Muscle layer of colon (tissue), 2 donors: Measurements from ENCODE around the gene ATP13A3.

Experiments
- H3K27ac ChIP-seq: one replicate; pipeline ENCODE4 v1.7.0; 2013; ENCODE audit warnings: low read depth, mild to moderate bottlenecking, low read length, moderate library complexity
- H3K27me3 ChIP-seq, 2 donors: one replicate each; pipeline ENCODE4 v1.7.0; 2013; ENCODE audit warnings: low read length in 2 of 2, mild to moderate bottlenecking in 2 of 2; ENCODE audit not compliant: insufficient read depth in 2 of 2, control insufficient read depth in 1 of 2
- H3K36me3 ChIP-seq: one replicate; pipeline ENCODE4 v1.7.0; 2013; ENCODE audit warnings: mild to moderate bottlenecking, low read length; ENCODE audit not compliant: insufficient read depth
- H3K4me1 ChIP-seq: one replicate; pipeline ENCODE4 v1.7.0; 2013; ENCODE audit warnings: mild to moderate bottlenecking, low read length; ENCODE audit not compliant: insufficient read depth
- H3K4me3 ChIP-seq, 2 donors: one replicate each; pipeline ENCODE4 v1.7.0; 2013; ENCODE audit warnings: low read length in 2 of 2, low read depth in 1 of 2, mild to moderate bottlenecking in 1 of 2, moderate library complexity in 1 of 2
- H3K9ac ChIP-seq: one replicate; pipeline ENCODE4 v1.7.0; 2013; ENCODE audit warnings: low read length
- H3K9me3 ChIP-seq: one replicate; pipeline ENCODE4 v1.7.0; 2013; ENCODE audit warnings: mild to moderate bottlenecking, low read length
- donor health status: abdominal sarcoma.
- donor health status: Adenocarcinoma of cecum.

ATP13A3 gene

DNA sequence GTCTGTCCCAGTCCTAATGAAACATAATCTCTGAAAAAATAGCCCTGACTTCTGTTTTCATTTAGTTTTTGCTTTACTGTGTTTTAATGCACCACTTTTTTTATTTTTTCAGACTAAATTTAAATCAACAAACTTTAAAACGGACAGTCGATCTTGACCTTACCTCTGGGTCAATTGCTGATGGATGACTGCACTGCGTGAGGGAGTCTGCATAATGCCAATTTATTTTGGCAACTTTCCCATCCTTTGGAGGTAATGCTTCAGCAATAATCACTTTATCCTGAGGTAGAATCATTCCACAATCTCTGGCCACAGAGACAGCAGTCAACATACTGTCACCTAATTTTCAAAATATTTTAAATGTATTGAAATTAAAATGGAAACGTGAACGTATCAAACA, 55.2 kb downstream of the ATP13A3 start:
- no peak overlapping the region for H3K4me3 ChIP-seq
- H3K27me3 ChIP-seq, result no peaks in the 10 kb centered on the region
- H3K27ac ChIP-seq, result no peak overlapping the region
- no peaks in the 10 kb centered on the region for H3K4me1 ChIP-seq
- peaks cover 56% of the 10 kb centered on the region for H3K36me3 ChIP-seq
- H3K9ac ChIP-seq, result no peak overlapping the region
- no peaks in the 10 kb centered on the region for H3K9me3 ChIP-seq

- Histone ChIP-seq H3K9me3 (no peaks in the 10 kb centered on the region), H3K4me3 (no peak overlapping the region), H3K36me3 (peaks cover 35% of the 10 kb centered on the region), H3K9ac (no peak overlapping the region), H3K27me3 (no peaks in the 10 kb centered on the region), H3K4me1 (no peaks in the 10 kb centered on the region), H3K27ac (no peak overlapping the region)
These were observed 61.4 kb downstream of the ATP13A3 start for GRCh38 chr3:194425399-194425798.

DNA sequence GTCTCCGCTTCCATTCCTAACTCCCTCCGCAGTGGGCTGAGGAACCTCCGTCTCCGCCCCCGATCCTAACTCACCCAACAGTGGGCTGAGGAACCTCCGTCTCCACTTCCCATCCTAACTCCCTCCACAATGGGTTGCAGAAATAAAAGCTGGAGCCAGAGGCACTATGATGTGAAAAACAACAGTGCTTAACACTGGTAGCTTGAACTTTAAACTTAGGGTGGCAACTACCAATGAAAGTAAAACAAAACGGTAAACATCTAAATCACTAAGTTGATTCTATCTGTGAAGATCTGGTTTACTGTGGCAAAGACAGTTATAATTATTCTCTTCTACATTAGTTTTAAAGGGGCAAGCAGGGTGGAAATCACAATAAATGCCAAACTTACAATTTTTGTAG, 61.8 kb downstream of the ATP13A3 start:
- Histone ChIP-seq H3K36me3 (peaks cover 34% of the 10 kb centered on the region), H3K4me3 (no peak overlapping the region)

GRCh38 chr3:194424373-194424772, 62.4 kb downstream of the ATP13A3 start:
- no peak overlapping the region for H3K27ac ChIP-seq
- H3K4me3 ChIP-seq, result no peak overlapping the region
- H3K27me3 ChIP-seq, result no peaks in the 10 kb centered on the region
- no peaks in the 10 kb centered on the region for H3K4me1 ChIP-seq
- no peak overlapping the region for H3K9ac ChIP-seq
- peaks cover 28% of the 10 kb centered on the region for H3K36me3 ChIP-seq
- H3K9me3 ChIP-seq, result no peaks in the 10 kb centered on the region

More for the DNA sequence above, 61.8 kb downstream of the ATP13A3 start:
- Histone ChIP-seq H3K27ac (no peak overlapping the region), H3K4me1 (no peaks in the 10 kb centered on the region), H3K27me3 (no peaks in the 10 kb centered on the region), H3K9ac (no peak overlapping the region), H3K9me3 (no peaks in the 10 kb centered on the region)

DNA sequence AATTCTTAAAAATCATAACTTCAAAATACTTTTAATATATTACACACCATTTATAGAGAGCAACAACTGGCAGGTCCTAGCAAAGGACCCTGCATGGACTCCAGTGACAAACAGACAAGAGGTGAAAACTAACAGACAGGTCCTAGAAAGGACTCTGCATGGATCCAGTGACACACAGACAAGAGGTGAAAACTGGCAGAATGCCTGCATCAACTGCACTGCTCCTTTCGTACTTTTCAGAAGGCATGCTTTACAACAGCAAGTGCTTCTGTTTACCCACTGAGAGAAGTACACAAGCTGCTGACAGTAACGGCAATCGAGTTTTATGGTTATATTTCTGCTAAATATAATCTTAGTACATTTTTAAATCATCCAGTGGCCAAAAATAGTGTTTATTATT, 63.5 kb downstream of the ATP13A3 start:
- H3K36me3 ChIP-seq, result peaks cover 32% of the 10 kb centered on the region
- H3K27ac ChIP-seq, result no peak overlapping the region
- H3K4me1 ChIP-seq, result no peaks in the 10 kb centered on the region
- H3K27me3 ChIP-seq, result no peaks in the 10 kb centered on the region
- H3K9ac ChIP-seq, result no peak overlapping the region
- H3K4me3 ChIP-seq, result no peak overlapping the region
- H3K9me3 ChIP-seq, result no peaks in the 10 kb centered on the region

DNA sequence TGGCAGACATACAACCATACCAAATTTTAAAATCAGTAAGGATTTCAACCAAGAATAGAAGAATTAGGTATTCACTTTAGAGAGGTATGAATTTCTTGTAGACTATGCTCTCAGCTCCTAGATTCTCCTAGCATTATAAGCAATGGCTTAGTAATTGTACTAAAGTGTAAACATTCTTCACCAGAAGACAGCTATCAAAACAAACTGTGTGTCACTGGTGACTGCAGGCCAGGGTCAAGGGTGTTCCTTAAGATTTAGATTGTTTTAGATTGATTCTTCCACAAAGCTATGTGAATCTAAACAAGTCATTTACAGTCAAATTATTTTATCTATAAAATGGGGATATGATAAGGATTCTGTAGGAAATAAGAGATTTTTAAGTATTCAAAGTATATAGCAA, 64.6 kb downstream of the ATP13A3 start:
- H3K4me3 ChIP-seq, result no peak overlapping the region
- H3K27me3 ChIP-seq, result no peaks in the 10 kb centered on the region
- H3K4me1 ChIP-seq, result no peaks in the 10 kb centered on the region
- H3K36me3 ChIP-seq, result peaks cover 32% of the 10 kb centered on the region
- H3K27ac ChIP-seq, result no peak overlapping the region
- no peaks in the 10 kb centered on the region for H3K9me3 ChIP-seq
- no peak overlapping the region for H3K9ac ChIP-seq

GRCh38 chr3:194418671-194419070, 68.1 kb downstream of the ATP13A3 start:
- no peaks in the 10 kb centered on the region for H3K27me3 ChIP-seq
- peaks cover 10% of the 10 kb centered on the region for H3K36me3 ChIP-seq
- H3K4me3 ChIP-seq, result no peak overlapping the region
- no peaks in the 10 kb centered on the region for H3K9me3 ChIP-seq
- no peaks in the 10 kb centered on the region for H3K4me1 ChIP-seq
- no peak overlapping the region for H3K9ac ChIP-seq
- H3K27ac ChIP-seq, result no peak overlapping the region

DNA sequence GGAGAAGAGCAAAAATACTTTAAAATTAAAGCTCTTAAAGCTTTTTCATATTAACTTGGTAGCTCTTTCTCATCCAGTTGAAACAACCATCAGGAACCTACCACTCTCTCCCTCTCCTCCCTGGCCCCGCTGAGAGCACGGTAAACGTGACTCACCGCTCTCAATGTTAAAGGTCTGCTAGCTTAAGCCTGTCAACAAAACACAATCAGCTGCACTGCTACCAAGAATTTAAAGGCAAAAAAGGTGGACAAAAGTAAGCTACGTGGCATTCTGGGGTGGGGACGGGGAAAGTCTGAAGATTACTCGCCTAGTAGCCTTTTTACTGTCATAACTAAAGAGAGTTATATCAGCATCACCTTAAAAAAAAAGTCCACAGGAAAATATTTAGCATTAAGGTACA, 79.4 kb downstream of the ATP13A3 start:
- Histone ChIP-seq H3K9ac (no peak overlapping the region), H3K9me3 (no peaks in the 10 kb centered on the region), H3K4me3 (no peak overlapping the region), H3K27ac (no peak overlapping the region), H3K27me3 (no peaks in the 10 kb centered on the region), H3K36me3 (peaks cover 10% of the 10 kb centered on the region), H3K4me1 (no peaks in the 10 kb centered on the region)

DNA sequence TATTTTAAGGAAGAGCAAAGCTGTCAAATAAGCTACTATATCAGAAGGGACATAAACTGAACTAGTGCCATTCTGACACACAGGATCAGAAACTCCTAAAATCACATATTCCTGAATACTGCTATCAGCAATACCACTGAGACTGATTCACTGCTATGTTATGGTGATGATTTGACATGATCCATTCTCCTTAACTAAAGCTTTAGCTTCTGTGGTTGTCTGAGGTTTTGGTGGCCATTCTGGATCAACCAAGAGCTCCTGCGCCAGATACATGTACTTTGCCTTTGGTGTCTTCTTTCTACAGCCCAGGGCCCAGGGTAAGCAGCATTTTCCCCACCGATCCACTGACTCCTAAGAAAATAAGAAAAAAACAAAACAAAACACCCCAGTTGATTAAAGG, 81.0 kb downstream of the ATP13A3 start:
- Histone ChIP-seq H3K36me3 (peaks cover 10% of the 10 kb centered on the region), H3K9me3 (no peaks in the 10 kb centered on the region), H3K4me1 (no peaks in the 10 kb centered on the region), H3K27me3 (no peaks in the 10 kb centered on the region), H3K4me3 (no peak overlapping the region), H3K27ac (no peak overlapping the region), H3K9ac (no peak overlapping the region)

- Histone ChIP-seq H3K27ac (no peak overlapping the region), H3K9ac (no peak overlapping the region), H3K4me1 (no peaks in the 10 kb centered on the region)
These were observed 82.2 kb downstream of the ATP13A3 start for GRCh38 chr3:194404365-194405140.

DNA sequence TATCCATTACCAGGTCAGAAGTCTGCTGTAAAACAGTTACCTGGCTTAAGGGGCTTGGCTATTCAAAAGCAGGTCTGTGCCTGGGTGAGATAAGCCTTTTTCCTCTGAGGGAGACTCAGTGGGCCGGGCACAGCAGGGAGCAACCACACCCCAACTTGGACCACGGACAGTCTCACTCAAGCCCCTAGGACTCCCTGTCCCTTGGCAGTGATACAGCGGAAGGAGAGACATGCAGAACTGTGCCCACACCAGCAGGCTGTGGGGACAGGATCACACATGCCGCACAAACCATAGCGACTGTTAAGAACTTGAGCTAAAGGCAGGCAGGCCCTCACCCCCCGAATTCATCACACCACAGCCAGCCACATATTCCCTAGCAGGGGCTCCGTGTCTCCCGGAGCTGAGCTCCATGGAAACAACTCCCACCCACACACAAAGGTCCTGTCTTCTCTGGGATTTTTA, 84.9 kb downstream of the ATP13A3 start:
- Histone ChIP-seq H3K27me3 (peaks cover 7 to 16% of the 10 kb centered on the region in 2 donors), H3K9ac (no peak overlapping the region), H3K36me3 (peaks cover 10% of the 10 kb centered on the region), H3K4me1 (peaks cover 10% of the 10 kb centered on the region), H3K4me3 (no peak overlapping the region), H3K9me3 (no peaks in the 10 kb centered on the region), H3K27ac (no peak overlapping the region)

More at GRCh38 chr3:194404365-194405140, 82.2 kb downstream of the ATP13A3 start:
- Histone ChIP-seq H3K4me3 (no peak overlapping the region), H3K9me3 (no peaks in the 10 kb centered on the region), H3K36me3 (peaks cover 10% of the 10 kb centered on the region), H3K27me3 (peaks cover 0 to 4% of the 10 kb centered on the region in 2 donors)

DNA sequence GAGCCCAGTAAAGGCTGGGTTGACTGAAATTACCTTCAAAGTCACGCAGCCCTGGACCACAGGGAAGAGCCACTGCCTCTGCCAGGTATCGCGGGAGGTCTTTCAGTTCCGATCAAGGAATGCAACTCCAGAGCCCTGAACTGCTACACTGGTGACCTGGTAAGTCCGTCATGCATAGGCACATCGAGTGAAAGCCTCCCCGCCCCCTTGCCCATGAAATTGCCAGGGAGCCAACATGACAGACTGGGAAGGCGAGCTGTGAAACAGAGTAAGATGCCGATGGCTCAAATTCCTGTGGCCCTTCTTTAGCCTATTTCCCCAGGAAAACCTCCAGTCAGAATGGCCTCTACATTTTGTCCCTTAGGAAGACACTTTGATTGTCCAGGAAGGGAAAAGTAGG, 85.5 kb downstream of the ATP13A3 start:
- H3K4me1 ChIP-seq, result peaks cover 10% of the 10 kb centered on the region
- no peak overlapping the region for H3K27ac ChIP-seq
- no peak overlapping the region for H3K4me3 ChIP-seq
- H3K27me3 ChIP-seq, result peaks cover 7 to 20% of the 10 kb centered on the region in 2 donors
- peaks cover 10% of the 10 kb centered on the region for H3K36me3 ChIP-seq
- no peak overlapping the region for H3K9ac ChIP-seq
- no peaks in the 10 kb centered on the region for H3K9me3 ChIP-seq
